GM10266 (cell line): Measurements from ENCODE around the gene ASMT.
A peak's percentile ranks its signal among the peaks of the same experiment; 100 is the strongest.

Source experiments
- DNase-seq: peaks from one replicate; pipeline ENCODE4 v3.0.0; 2012; ENCODE audit errors: extremely low spot score
- CTCF ChIP-seq: IDR thresholded peaks from 2 replicates; pipeline ENCODE4 v1.5.1; 2012; ENCODE audit warnings: mild to moderate bottlenecking, low read depth; ENCODE audit not compliant: control insufficient read depth, insufficient read depth; ENCODE audit errors: missing control alignments

Gene ASMT

GRCh38 chrX:1599791-1600405, 15.0 kb upstream of the ASMT start:
- no peak for TF ChIP-seq CTCF

GRCh38 chrX:1600406-1601050, 14.3 kb upstream of the ASMT start:
- TF ChIP-seq CTCF, result no peak
- peak; percentile 29 for DNase-seq

More at GRCh38 chrX:1599791-1600405, 15.0 kb upstream of the ASMT start:
- peak; percentile 19 for DNase-seq

DNA sequence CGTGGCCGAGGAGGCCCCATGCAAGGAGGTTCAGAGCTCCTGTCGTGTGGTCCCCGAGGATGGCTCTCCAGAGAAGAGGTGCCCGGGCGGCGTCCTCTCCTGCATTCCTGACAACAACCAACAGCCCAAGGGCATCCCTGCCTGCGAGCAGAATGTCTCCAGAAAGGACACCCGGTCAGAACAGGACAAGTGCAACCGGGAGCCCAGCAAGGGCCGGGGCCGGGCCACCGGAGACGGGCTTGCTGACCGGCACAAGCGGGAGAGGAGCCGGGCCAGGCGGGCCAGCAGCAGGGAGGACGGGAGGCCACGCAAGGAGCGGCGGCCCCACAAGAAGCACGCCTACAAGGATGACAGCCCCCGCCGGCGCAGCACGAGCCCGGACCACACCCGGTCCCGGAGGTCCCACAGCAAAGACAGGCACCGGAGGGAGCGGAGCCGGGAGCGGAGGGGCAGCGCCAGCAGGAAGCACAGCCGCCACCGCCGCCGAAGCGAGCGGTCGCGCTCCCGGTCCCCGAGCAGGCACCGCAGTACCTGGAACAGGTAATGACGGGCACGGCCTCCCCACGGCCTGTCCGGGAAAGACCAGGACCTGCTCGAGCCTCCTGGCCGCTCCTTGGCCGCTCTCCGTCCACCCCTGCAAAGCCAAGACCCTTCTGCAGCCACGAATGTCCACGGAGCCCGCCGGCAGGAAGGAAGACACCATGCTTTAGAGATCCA, 13.7 kb upstream of the ASMT start:
- DNase-seq, result no peak
- TF ChIP-seq CTCF, result no peak

DNA sequence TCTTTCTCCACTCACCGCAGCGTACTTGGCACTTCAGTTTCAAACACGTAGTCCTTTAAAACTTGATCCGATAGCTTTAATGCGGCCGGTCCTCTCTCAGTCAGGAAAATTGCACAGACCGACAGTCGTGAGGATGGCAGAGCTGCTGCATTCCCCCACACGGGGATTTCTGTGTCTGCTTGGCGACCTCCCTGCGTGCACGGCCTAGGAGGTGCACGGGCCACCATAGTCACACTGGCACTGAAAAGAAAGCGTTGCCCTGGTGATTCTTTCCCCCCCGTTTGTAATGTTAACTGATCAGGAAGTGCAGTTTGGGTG, 13.1 kb upstream of the ASMT start:
- no peak for DNase-seq
- no peak for TF ChIP-seq CTCF

- TF ChIP-seq CTCF, result no peak
- DNase-seq, result no peak
Observed at GRCh38 chrX:1602299-1602698, 12.6 kb upstream of the ASMT start.

DNA sequence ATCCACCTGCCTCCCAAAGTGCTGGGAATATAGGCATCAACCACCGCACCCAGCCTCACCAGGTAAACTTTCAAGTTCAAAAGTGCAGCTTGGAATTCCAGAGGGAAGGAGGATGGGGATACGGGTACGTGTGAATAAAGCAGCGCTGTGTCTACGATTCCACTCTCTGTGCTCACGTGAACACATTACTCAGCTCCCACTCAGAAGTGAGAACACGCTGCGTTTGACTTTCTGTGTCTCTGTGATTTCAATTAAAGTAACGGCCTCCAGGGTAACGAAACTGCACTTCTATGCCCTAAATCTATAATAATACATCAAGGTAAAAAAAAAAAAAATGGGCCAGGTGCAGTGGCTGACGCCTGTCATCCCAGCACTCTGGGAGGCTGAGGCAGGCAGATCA, 8.4 kb upstream of the ASMT start:
- no peak for DNase-seq
- TF ChIP-seq CTCF, result no peak

- DNase-seq, result no peak
- no peak for TF ChIP-seq CTCF
Observed at GRCh38 chrX:1609311-1609710, 5.5 kb upstream of the ASMT start.
